ENCODE measurements around the gene LRRTM4. TPM values are rescaled to one million over a fixed set of nuclear protein-coding genes. Genes with fewer than 3 reads are reported as not detected.

Gene LRRTM4
- total RNA-seq, 1 donor from 2014 or later: 10.6 TPM

- no peak for TF ChIP-seq CTCF (conservative IDR thresholded peaks at IDR 0.05)
- no peak overlapping the region for H3K27ac Mint-ChIP-seq (ENCODE audit: unreplicated experiment)
These were observed 134.9 kb downstream of the LRRTM4 start for GRCh38 chr2:77387324-77387723.

GRCh38 chr2:77372636-77373035, 149.5 kb downstream of the LRRTM4 start:
- no peaks in the 10 kb centered on the region for H3K36me3 Mint-ChIP-seq (ENCODE audit: low read depth)
- H3K27me3 Mint-ChIP-seq (ENCODE audit: low read depth): no peaks in the 10 kb centered on the region
- H3K27ac Mint-ChIP-seq (ENCODE audit: unreplicated experiment): no peak overlapping the region
- DNase-seq (ENCODE audit: low read depth, low spot score): no peak
- no peak overlapping the region for H3K4me3 Mint-ChIP-seq
- no peaks in the 10 kb centered on the region for H3K4me1 Mint-ChIP-seq
- H3K9me3 Mint-ChIP-seq: no peaks in the 10 kb centered on the region
- TF ChIP-seq CTCF (conservative IDR thresholded peaks at IDR 0.05): no peak

More at GRCh38 chr2:77387324-77387723, 134.9 kb downstream of the LRRTM4 start:
- no peak for DNase-seq (ENCODE audit: low read depth, low spot score)
- no peaks in the 10 kb centered on the region for H3K9me3 Mint-ChIP-seq
- no peaks in the 10 kb centered on the region for H3K27me3 Mint-ChIP-seq (ENCODE audit: low read depth)
- no peak overlapping the region for H3K4me3 Mint-ChIP-seq
- H3K36me3 Mint-ChIP-seq (ENCODE audit: low read depth): no peaks in the 10 kb centered on the region
- H3K4me1 Mint-ChIP-seq: peaks cover 5% of the 10 kb centered on the region

- no peak overlapping the region for H3K27ac Mint-ChIP-seq (ENCODE audit: unreplicated experiment)
- H3K9me3 Mint-ChIP-seq: no peaks in the 10 kb centered on the region
These were observed 151.7 kb downstream of the LRRTM4 start for GRCh38 chr2:77370511-77370910.

GRCh38 chr2:77363277-77363676, 158.9 kb downstream of the LRRTM4 start:
- TF ChIP-seq CTCF (conservative IDR thresholded peaks at IDR 0.05): no peak
- DNase-seq (ENCODE audit: low read depth, low spot score): no peak
- Mint-ChIP-seq H3K9me3 (peaks cover 6% of the 10 kb centered on the region), H3K4me3 (no peak overlapping the region), H3K4me1 (peaks cover 4% of the 10 kb centered on the region), H3K27me3 (ENCODE audit: low read depth) (no peaks in the 10 kb centered on the region), H3K27ac (ENCODE audit: unreplicated experiment) (no peak overlapping the region), H3K36me3 (ENCODE audit: low read depth) (no peaks in the 10 kb centered on the region)

More at GRCh38 chr2:77370511-77370910, 151.7 kb downstream of the LRRTM4 start:
- Mint-ChIP-seq H3K36me3 (ENCODE audit: low read depth) (no peaks in the 10 kb centered on the region), H3K27me3 (ENCODE audit: low read depth) (no peaks in the 10 kb centered on the region), H3K4me3 (no peak overlapping the region), H3K4me1 (no peaks in the 10 kb centered on the region)
- DNase-seq (ENCODE audit: low read depth, low spot score): no peak
- no peak for TF ChIP-seq CTCF (conservative IDR thresholded peaks at IDR 0.05)

GRCh38 chr2:77348821-77349220, 173.4 kb downstream of the LRRTM4 start:
- no peak for DNase-seq (ENCODE audit: low read depth, low spot score)
- no peak for TF ChIP-seq CTCF (conservative IDR thresholded peaks at IDR 0.05)

GRCh38 chr2:77336013-77336412, 186.2 kb downstream of the LRRTM4 start:
- Mint-ChIP-seq H3K27ac (ENCODE audit: unreplicated experiment) (no peak overlapping the region), H3K9me3 (peaks cover 24% of the 10 kb centered on the region), H3K27me3 (ENCODE audit: low read depth) (no peaks in the 10 kb centered on the region)

More at GRCh38 chr2:77348821-77349220, 173.4 kb downstream of the LRRTM4 start:
- H3K27me3 Mint-ChIP-seq (ENCODE audit: low read depth): no peaks in the 10 kb centered on the region
- H3K27ac Mint-ChIP-seq (ENCODE audit: unreplicated experiment): no peak overlapping the region
- no peaks in the 10 kb centered on the region for H3K36me3 Mint-ChIP-seq (ENCODE audit: low read depth)
- H3K9me3 Mint-ChIP-seq: no peaks in the 10 kb centered on the region
- no peaks in the 10 kb centered on the region for H3K4me1 Mint-ChIP-seq
- no peak overlapping the region for H3K4me3 Mint-ChIP-seq

More at GRCh38 chr2:77336013-77336412, 186.2 kb downstream of the LRRTM4 start:
- H3K4me3 Mint-ChIP-seq: no peak overlapping the region
- no peak for TF ChIP-seq CTCF (conservative IDR thresholded peaks at IDR 0.05)
- no peak for DNase-seq (ENCODE audit: low read depth, low spot score)
- H3K4me1 Mint-ChIP-seq: no peaks in the 10 kb centered on the region
- H3K36me3 Mint-ChIP-seq (ENCODE audit: low read depth): peaks cover 10% of the 10 kb centered on the region

Measured in neural crest cell (in vitro differentiated cells).